Occipital lobe (tissue), 2 donors: Measurements from ENCODE around the gene PFKFB3. TPM values are rescaled to one million over a fixed set of nuclear protein-coding genes. Genes with fewer than 3 reads are reported as not detected.
"Not testable (repeated sequence)": the region's sequence is repeated elsewhere in the genome, so short reads cannot be mapped to it uniquely, and the experiment has no call there.

Experiments
- DNase-seq: peaks from one replicate; lab custom pipeline; 2025; lab: John Stamatoyannopoulos, UW
- total RNA-seq: library from RNA; depleted of rRNA; stranded (reverse); fragments of >200 nt; gene quantifications from one replicate; pipeline ENCODE4 v1.2.3, GENCODE V29; 2014

PFKFB3 gene
- total RNA-seq, 1 donor from 2014 or later, result 21.4 TPM

DNA sequence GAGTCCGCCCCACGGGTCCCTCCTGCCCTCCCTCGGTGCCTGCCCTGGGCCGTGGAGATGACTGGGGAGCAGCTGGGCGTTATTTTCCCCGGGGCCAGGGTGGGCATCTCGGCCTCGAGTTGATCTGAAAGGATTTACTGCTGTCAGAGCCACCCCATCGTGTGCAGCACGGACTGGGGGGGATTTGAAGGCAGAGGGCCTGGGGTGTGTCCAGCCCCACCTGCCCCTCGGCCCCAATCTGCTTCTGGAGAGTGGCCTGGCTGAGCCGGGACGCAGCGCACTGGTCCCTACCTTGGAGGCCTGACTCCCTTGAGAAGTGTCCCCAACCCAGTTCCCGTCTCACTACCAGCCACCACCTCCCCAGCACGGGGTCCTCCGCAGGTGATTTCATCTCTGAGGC is 24.2 kb upstream of the PFKFB3 start:
- no peak for DNase-seq

DNA sequence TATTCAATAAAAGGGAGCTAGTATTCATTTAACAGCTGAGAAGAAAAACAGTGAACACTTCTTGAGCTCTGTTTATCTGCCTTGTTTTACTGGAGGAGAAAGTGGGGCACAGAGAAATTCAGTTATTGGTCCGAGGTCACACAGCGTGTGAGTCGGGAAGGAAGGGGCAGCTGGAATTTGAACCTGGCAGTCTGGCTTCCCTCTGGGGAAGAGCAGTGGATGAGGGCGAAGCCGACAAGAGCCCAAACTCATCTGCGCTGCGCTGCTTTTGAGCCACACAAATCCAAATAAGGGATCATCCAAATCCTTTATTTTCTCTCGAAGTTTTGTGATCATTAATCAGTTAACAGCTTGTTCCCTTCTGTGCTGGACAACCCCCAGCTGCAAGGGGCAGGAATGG is 23.7 kb upstream of the PFKFB3 start:
- no peak for DNase-seq

DNA sequence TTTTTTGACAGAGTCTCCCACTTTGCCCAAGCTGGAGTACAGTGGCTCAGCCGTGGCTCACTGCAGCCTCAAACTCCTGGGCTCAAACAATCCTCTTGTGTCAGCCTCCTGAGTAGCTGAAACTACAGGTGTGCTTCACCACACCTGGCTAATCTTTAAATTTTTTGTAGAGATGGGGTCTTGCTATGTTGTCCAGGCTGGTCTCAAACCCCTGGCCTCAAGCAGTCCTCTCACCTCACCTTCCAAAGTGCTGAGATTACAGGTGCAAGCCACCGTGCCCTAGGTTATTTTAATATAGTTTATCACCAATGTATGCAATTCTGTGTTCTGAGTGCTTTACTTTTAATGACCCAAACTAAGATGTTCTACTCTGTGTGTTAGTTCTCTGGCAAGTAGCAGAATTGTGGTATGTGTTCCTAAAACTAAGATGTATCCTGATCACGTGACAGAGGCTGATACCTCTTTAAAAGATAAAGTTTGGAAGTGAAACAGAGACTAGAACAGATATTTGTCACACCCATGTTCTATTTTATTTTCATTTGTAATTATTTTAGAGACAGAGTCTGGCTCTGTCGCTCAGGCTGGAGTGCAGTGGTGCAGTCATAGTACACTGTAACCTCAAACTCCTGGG is 22.1 kb upstream of the PFKFB3 start:
- no peak for DNase-seq

DNA sequence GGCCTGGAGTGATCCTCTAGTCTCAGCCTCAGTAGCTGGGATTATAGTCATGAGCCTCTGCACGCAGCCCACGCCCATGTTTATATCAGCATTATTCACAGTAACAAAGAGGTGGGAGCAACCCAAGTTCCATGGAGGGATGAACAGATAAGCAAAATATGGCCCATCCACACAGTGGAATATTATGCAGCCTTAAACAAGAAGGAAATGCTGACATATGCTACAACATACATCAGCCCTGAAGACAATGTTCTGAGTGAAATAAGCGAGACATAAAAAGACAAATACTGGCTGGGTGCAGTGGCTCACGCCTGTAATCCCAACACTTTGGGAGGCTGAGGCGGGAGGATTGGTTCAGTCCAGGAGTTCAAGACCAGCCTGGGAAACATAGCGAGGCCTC is 21.5 kb upstream of the PFKFB3 start:
- no peak for DNase-seq

GRCh38 chr10:6182454-6183098 is 20.2 kb upstream of the PFKFB3 start:
- DNase-seq, result no peak

- DNase-seq, result no peak
These were observed 17.6 kb upstream of the PFKFB3 start for GRCh38 chr10:6185039-6185716.

GRCh38 chr10:6186894-6187256 is 15.9 kb upstream of the PFKFB3 start:
- no peak for DNase-seq

GRCh38 chr10:6187278-6187677 is 15.5 kb upstream of the PFKFB3 start:
- no peak for DNase-seq

- not testable (repeated sequence) for DNase-seq
These were observed 12.7 kb upstream of the PFKFB3 start for GRCh38 chr10:6190033-6190432.

DNA sequence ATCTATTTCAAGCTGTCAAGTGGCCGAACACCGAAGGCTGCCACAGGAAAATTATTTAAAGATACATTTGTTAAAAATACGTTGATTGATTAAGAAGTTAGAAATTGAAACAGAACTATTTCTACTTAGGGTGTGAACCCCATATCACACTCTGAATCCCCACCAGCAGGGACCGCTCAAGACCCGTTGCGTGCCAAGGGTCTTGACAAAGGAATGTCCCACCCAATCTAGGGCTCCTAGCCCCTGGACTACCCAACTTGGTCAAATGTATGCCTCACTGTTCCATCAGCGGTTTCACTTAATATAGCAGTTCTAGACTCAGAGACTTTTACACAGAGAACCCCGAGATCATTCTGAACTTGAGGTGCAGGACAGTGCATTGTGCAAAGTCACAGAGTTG is 11.6 kb upstream of the PFKFB3 start:
- DNase-seq, result no peak

DNA sequence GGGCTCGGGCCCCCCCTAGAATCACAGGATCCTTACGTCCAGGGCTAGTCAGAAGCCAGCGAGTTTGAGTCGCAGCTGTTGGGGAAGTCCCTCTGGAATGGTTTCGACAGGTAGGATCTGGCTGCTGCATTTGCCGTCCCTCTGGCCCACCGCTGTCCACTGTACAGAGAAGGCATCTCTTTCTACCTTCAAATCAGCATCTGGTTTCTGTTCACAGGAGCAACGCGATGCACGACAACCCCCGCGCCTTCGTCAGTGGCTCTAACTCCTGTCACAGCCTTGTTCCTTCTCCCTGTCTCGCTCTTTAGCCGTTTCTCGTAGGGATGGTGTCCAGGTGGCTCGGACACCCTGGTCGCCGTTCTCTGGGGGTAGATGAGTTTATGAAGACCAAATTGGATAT is 11.2 kb upstream of the PFKFB3 start:
- no peak for DNase-seq

- DNase-seq, result not testable (repeated sequence)
These were observed 9.4 kb upstream of the PFKFB3 start for GRCh38 chr10:6193342-6193741.

DNA sequence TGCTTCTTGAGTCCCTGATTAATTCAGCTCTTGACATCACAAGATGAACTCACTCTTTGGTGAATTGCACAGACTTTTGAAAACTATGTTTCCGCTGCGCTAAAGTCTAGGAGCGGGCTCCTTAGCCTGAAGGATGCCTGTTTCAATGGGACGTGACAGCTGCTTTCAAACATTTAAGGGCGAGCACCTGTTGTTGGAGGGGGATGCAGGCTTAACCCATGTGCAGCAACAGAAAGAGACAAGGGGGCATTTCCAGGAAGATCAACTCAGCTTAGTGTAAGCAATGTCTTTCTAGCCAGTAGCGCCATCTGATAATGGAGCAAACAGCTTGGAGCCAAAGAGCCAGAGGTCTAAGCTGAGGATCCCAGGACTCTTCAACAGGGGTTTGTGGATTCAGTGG is 8.4 kb upstream of the PFKFB3 start:
- no peak for DNase-seq

DNA sequence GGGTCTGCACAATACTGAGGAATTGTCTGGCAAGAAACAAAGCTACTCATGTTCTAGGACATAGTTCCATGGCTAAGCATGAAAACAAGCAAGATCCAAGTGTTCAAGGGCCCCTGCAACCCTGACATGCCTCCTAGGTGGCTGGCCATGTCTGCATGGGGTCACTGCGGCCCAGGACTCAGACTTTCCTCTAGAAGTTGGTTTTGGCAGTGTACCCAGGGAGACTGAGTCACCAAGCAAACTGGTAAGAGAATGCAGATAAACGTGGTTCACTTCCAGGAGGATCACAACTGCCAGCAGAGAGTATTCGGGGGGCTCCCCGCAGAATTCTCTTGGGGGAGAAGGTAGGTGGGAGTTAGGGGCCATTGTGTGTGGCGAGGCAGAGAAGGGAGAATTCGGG is 7.4 kb upstream of the PFKFB3 start:
- no peak for DNase-seq

- DNase-seq, result peak; percentile 48
These were observed 6.9 kb upstream of the PFKFB3 start for GRCh38 chr10:6195846-6196245.

DNA sequence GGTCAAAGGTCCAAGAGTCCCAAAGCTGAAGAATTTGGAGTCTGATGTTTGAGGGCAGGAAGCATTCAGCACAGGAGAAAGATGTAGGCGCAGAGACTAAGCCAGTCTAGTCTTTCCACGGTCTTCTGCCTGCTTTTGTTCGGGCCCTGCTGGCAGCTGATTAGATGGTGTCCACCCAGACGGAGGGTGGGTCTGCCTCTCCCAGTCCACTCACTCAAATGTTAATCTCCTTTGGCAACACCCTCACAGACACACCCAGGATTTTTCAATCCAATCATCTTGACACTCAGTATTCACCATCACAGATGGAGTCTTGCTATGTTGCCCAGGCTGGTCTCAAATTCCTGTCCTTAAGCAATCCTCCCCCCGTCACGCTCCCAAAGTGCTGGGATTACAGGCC is 6.2 kb upstream of the PFKFB3 start:
- DNase-seq, result not testable (repeated sequence)

DNA sequence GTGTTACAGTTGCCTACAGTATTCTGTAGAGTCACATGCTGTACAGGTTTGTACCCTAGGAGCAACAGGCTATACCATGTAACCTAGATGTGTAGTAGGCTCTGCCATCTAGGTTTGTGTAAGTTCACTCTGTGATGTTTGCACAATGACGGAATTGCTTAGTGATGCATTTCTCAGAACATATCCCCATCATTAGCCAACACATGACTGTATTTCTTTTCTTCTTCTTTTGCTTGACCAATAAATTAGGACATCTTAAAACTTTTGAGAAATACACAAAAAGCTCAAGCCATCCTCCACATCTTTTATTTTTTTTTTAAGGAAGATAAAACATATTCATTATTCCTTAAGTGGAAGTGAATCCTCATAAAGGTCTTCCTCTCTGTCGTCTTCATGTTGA is 5.4 kb upstream of the PFKFB3 start:
- DNase-seq, result no peak

- no peak for DNase-seq
These were observed 4.6 kb upstream of the PFKFB3 start for GRCh38 chr10:6198171-6198570.

GRCh38 chr10:6199131-6199733 is 3.5 kb upstream of the PFKFB3 start:
- no peak for DNase-seq

GRCh38 chr10:6200440-6200733 is 2.3 kb upstream of the PFKFB3 start:
- no peak for DNase-seq

GRCh38 chr10:6200734-6201515 is 1.8 kb upstream of the PFKFB3 start:
- DNase-seq, result peak; percentile 38

GRCh38 chr10:6201516-6201975 is 1.2 kb upstream of the PFKFB3 start:
- DNase-seq, result peak; percentile 64
